T-helper 17 cell (primary cell): Measurements from ENCODE around the gene GPR143. TPM values are rescaled to one million over a fixed set of nuclear protein-coding genes. Genes with fewer than 3 reads are reported as not detected.
"Not testable (repeated sequence)": the region's sequence is repeated elsewhere in the genome, so short reads cannot be mapped to it uniquely, and the experiment has no call there.

ENCODE experiments used
- ATAC-seq: fragments of 150-1000 bp; cut with Tn5 transposase; 2 replicates; pipeline ENCODE4 v1.10.0; 2021; ENCODE audit warnings: mild to moderate bottlenecking, moderate library complexity
- DNase-seq, 3 donors: peaks; one replicate each; pipeline versions ENCODE4 v3.0.0 to v3.0.0-alpha.2; 2020 to 2021
- H3K9me3 ChIP-seq: one replicate; pipeline ENCODE4 v1.7.0; 2013; ENCODE audit warnings: low read length, mild to moderate bottlenecking; ENCODE audit not compliant: control insufficient read depth, poor library complexity, severe bottlenecking
- H3K27ac Mint-ChIP-seq: one replicate; pipeline ENCODE4 v1.8.0; 2022; ENCODE audit warnings: mild to moderate bottlenecking, moderate library complexity, mixed read lengths
- H3K27me3 Mint-ChIP-seq: one replicate; pipeline ENCODE4 v1.8.0; 2022; ENCODE audit warnings: mixed read lengths
- H3K36me3 Mint-ChIP-seq: one replicate; pipeline ENCODE4 v1.8.0; 2022; ENCODE audit warnings: low read depth, mixed read lengths
- H3K4me1 Mint-ChIP-seq: one replicate; pipeline ENCODE4 v1.8.0; 2022; ENCODE audit warnings: mild to moderate bottlenecking, mixed read lengths
- H3K4me3 Mint-ChIP-seq: one replicate; pipeline ENCODE4 v1.8.0; 2022; ENCODE audit warnings: mild to moderate bottlenecking, moderate library complexity, mixed read lengths
- total RNA-seq, 4 donors: library from RNA in 2 of 4; stranded (reverse) in 2 of 4; gene quantifications; one replicate each; pipeline ENCODE4 v1.2.3 and lab custom pipeline; 2022 to 2026

Gene GPR143
- total RNA-seq, 2 donors from 2014 or later, result not detected

DNA sequence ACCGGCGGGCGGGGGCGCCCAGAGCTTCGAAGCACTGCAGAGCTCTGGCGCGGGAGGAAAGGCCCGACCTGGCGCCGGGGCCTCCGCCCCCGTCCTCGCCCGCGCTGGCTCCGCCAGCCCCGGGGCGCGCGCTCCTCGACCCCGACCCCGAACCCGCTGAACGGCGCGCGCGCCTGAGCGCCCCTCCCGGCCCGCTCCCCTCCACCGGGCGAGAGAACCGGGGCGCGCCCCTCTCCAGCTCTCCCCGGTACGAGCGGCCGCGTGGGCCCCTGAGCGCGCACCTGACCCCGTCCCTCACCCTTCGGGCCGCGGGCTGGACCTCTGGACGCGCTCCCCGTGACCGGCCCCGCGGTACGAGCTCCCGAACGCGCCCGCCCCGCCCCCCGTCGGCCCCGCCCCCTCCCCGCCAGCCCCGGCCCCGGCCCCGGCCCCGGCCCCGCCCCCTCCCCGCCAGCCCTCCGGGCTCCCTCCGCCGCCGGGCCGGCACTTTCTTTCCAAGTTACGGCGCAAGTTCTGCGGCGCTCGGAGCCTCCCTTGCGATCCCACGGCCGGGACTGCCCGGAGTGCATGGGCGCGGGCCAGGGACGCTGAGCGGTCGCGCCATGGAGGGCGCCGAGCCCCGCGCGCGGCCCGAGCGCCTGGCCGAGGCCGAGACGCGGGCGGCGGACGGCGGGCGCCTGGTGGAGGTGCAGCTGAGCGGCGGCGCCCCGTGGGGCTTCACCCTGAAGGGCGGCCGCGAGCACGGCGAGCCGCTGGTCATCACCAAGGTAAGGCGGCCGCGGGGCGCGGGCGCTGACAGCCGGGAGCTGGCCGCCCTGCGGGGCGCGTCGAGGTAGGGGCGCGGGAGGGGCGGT, 20.5 kb upstream of the GPR143 start, which contains the start of gene SHROOM2:
Gene SHROOM2, plus strand, starts transcription at position 486 of the 854 bp plus-strand sequence. Its CDS starts 117 bp downstream, at position 603.
- Mint-ChIP-seq H3K4me1 (no peaks in the 10 kb centered on the region), H3K4me3 (peak within 1 kb of the TSS; percentile 76), H3K27me3 (peaks cover 16% of the 10 kb centered on the region), H3K36me3 (no peaks in the 10 kb centered on the region), H3K27ac (no peak within 1 kb of the TSS)
- H3K9me3 ChIP-seq, result no peaks in the 10 kb centered on the region
- ATAC-seq, result no peak
- no peak for DNase-seq

DNA sequence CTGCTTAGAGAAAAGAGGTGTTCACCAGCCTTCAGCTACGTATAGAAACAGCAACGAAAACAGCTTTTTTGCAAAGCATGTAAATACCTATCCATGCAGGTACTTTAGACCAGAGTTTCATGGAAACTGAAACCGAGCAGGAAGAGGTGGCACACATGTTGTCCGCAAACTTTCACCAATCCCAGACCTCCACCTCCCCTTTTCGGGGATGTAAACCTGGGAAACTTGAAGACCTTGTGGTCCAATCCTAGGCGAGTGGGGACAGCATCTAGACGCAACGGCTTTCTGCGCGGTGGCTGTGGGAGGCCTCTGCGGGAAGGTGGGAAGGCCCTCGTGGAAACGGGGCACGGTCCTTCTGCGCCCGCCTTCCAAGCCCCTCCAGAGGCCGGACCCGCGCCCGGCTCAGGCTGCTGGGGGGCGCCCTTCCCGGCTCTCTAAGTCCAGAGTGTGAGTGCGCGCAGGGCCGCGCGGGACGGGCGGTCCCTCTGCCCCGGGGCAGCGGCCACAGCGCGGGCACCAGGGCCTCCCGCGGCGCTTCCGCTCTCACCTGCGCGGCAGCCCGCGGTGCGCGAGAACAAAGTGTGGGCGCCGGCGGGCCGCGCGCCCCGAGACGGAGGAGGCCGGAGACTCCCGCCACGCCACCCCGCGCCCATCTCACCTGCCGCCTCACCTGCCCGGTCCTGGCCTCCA, 19.8 kb upstream of the GPR143 start:
- H3K27me3 Mint-ChIP-seq, result peaks cover 16% of the 10 kb centered on the region
- no peaks in the 10 kb centered on the region for H3K36me3 Mint-ChIP-seq
- ATAC-seq (no peak), DNase-seq (no peak)
- no peaks in the 10 kb centered on the region for H3K9me3 ChIP-seq
- H3K4me1 Mint-ChIP-seq, result no peaks in the 10 kb centered on the region
- H3K27ac Mint-ChIP-seq, result no peak overlapping the region
- H3K4me3 Mint-ChIP-seq, result no peak overlapping the region

- no peak for ATAC-seq
- no peaks in the 10 kb centered on the region for H3K9me3 ChIP-seq
- no peaks in the 10 kb centered on the region for H3K4me1 Mint-ChIP-seq
- no peak overlapping the region for H3K4me3 Mint-ChIP-seq
- no peak for DNase-seq
- H3K27ac Mint-ChIP-seq, result no peak overlapping the region
- H3K27me3 Mint-ChIP-seq, result peaks cover 16% of the 10 kb centered on the region
- no peaks in the 10 kb centered on the region for H3K36me3 Mint-ChIP-seq
Observed at GRCh38 chrX:9784332-9784731, 18.7 kb upstream of the GPR143 start.

GRCh38 chrX:9781941-9782340, 16.3 kb upstream of the GPR143 start:
- no peaks in the 10 kb centered on the region for H3K36me3 Mint-ChIP-seq
- H3K9me3 ChIP-seq, result no peaks in the 10 kb centered on the region
- H3K27me3 Mint-ChIP-seq, result peaks cover 13% of the 10 kb centered on the region
- ATAC-seq (no peak), DNase-seq (no peak)
- H3K27ac Mint-ChIP-seq, result no peak overlapping the region
- H3K4me1 Mint-ChIP-seq, result no peaks in the 10 kb centered on the region
- H3K4me3 Mint-ChIP-seq, result no peak overlapping the region

DNA sequence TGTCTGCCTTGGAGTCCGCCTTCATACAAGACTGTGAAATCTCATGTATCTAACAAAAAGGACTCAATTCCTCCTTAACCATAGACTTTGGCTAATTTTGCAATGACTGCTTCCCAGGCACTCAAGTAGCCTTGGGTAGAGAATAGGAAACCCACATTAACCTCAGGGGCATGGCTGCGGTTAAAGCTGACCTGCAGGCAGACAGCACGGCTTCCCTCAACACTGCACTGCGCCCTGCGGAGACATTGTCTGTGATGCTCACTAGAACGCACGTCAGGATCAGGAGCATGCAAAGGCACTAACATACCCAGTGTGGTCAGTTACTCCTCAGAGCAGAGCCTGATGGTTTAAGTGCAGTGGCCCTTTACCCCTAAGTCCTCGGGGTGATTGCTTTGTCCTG, 10.3 kb upstream of the GPR143 start:
- ATAC-seq (no peak), DNase-seq (no peak)
- Mint-ChIP-seq H3K27ac (no peak overlapping the region), H3K4me1 (peaks cover 2% of the 10 kb centered on the region), H3K27me3 (peaks cover 13% of the 10 kb centered on the region), H3K36me3 (no peaks in the 10 kb centered on the region), H3K4me3 (no peak overlapping the region)
- no peaks in the 10 kb centered on the region for H3K9me3 ChIP-seq

- H3K36me3 Mint-ChIP-seq, result no peaks in the 10 kb centered on the region
Observed at GRCh38 chrX:9772943-9773342, 7.3 kb upstream of the GPR143 start.

GRCh38 chrX:9770319-9770718, 4.7 kb upstream of the GPR143 start:
- no peaks in the 10 kb centered on the region for H3K9me3 ChIP-seq
- H3K27ac Mint-ChIP-seq, result no peak overlapping the region
- peaks cover 2% of the 10 kb centered on the region for H3K4me1 Mint-ChIP-seq
- H3K4me3 Mint-ChIP-seq, result no peak overlapping the region
- no peak for DNase-seq
- H3K27me3 Mint-ChIP-seq, result no peaks in the 10 kb centered on the region
- no peaks in the 10 kb centered on the region for H3K36me3 Mint-ChIP-seq
- no peak for ATAC-seq

More at GRCh38 chrX:9772943-9773342, 7.3 kb upstream of the GPR143 start:
- Mint-ChIP-seq H3K4me1 (peaks cover 2% of the 10 kb centered on the region), H3K4me3 (no peak overlapping the region), H3K27me3 (peaks cover under 1% of the 10 kb centered on the region), H3K27ac (no peak overlapping the region)
- H3K9me3 ChIP-seq, result no peaks in the 10 kb centered on the region
- ATAC-seq (no peak), DNase-seq (no peak)

DNA sequence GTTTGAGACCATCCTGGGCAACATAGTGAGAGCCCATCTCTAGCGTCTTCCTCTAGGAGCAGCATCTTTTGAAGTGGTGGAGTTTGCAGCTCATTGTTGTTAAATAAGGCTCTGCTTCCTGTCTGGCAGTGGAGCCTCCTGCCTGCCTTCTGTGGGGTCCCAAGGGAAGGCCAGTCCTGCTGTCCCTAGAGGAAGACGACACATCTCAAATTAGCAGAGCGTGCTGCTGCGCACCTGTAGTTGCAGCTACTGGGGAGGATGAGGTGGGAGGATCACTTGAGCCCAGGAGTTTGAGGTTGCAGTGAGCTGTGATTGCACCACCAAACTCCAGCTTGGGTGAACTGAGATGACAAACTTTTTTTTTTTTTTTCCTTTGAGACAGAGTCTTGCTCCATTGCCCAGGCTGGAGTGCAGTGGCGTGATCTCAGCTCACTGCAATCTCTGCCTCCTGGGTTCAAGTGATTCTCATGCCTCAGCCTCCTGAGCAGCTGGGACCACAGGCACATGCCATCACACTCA, 2.7 kb upstream of the GPR143 start:
- not testable (repeated sequence) for H3K27ac Mint-ChIP-seq, H3K9me3 ChIP-seq, H3K36me3 Mint-ChIP-seq, DNase-seq, ATAC-seq, H3K4me3 Mint-ChIP-seq, H3K27me3 Mint-ChIP-seq, H3K4me1 Mint-ChIP-seq

DNA sequence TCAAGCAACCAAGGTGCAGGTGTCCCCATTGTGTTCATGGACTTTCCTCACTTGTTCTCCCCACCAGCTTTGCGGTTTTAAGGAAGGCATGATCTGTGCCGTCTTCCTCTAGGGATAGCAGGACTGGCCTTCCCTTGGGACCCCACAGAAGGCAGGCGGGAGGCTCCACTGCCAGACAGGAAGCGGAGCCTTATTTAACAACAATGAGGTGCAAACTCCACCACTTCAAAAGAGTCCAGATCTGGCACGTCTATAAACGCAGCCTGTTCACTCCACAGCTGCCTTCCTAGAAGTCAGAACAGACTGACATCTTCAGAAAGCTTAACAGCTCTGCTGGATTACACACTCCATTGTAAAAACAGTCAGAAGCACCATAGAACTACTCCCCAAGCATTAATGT, 1.7 kb upstream of the GPR143 start:
- Mint-ChIP-seq H3K4me3 (no peak overlapping the region), H3K36me3 (no peaks in the 10 kb centered on the region), H3K27ac (no peak overlapping the region), H3K27me3 (peaks cover 4% of the 10 kb centered on the region), H3K4me1 (no peaks in the 10 kb centered on the region)
- H3K9me3 ChIP-seq, result no peaks in the 10 kb centered on the region
- ATAC-seq (no peak), DNase-seq (no peak)

GRCh38 chrX:9765072-9765736, 443 bp downstream of the GPR143 start:
- DNase-seq (no peak), ATAC-seq (no peak)
- H3K4me3 Mint-ChIP-seq, result no peak overlapping the region
- H3K27ac Mint-ChIP-seq, result no peak overlapping the region
- no peaks in the 10 kb centered on the region for H3K9me3 ChIP-seq
- peaks cover 4% of the 10 kb centered on the region for H3K27me3 Mint-ChIP-seq
- no peaks in the 10 kb centered on the region for H3K4me1 Mint-ChIP-seq
- no peaks in the 10 kb centered on the region for H3K36me3 Mint-ChIP-seq

DNA sequence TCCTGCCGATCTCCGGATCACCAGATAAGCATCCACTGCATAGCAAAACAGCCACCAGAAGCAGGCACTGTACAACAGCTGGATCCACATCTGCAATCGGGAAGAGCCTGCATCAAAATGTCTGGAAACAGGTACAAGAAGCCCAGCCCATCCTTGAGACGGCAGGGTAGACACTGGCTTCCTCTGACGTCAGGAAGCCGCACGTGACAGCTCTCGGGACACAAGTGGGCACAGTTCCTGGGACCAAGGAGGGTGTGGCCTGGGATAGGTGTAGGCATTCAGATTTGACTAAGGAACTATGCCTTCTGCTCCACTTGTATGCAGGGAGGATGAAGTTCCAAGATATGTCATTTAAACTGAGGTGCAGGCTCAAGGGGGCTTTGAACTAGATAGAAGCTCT, 6.3 kb downstream of the GPR143 start:
- Mint-ChIP-seq H3K27ac (no peak overlapping the region), H3K27me3 (peaks cover 4% of the 10 kb centered on the region), H3K4me1 (no peaks in the 10 kb centered on the region), H3K4me3 (no peak overlapping the region), H3K36me3 (no peaks in the 10 kb centered on the region)
- no peak for ATAC-seq
- DNase-seq, result no peak
- H3K9me3 ChIP-seq, result no peaks in the 10 kb centered on the region

DNA sequence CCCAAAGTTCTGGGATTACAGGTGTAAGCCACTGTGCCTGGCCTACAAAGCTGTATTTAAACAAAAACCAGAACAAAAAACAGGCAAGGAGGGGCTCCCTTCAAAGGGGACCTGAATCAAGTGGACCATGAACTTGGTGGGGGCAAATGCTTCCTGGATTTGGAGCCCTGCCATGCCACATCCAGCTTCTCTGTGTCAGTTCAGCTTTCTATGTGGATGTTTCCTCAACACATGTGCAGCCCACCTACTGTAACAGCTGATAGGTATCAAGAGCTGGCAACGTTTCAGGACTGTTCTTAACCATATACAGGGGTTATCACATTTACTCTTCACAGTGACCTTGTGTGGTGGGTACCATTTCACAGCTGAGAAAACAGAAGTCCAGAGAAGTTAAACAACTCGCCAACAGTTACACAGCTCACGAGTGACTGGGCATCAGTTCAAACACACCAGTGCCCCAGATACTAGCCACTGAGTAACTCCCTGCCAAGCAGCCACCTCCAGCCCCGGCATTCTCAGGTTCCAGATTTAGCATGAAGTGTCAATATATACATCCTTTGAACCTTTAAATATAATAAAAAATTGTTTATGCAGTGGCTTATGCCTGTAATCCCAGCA, 7.5 kb downstream of the GPR143 start:
- Mint-ChIP-seq H3K4me1 (no peaks in the 10 kb centered on the region), H3K27me3 (no peaks in the 10 kb centered on the region), H3K36me3 (no peaks in the 10 kb centered on the region), H3K27ac (no peak overlapping the region), H3K4me3 (no peak overlapping the region)
- no peaks in the 10 kb centered on the region for H3K9me3 ChIP-seq
- DNase-seq (no peak), ATAC-seq (no peak)

GRCh38 chrX:9757366-9757765, 8.3 kb downstream of the GPR143 start:
- ATAC-seq, result no peak
- H3K27ac Mint-ChIP-seq, result no peak overlapping the region
- no peaks in the 10 kb centered on the region for H3K9me3 ChIP-seq
- no peaks in the 10 kb centered on the region for H3K4me1 Mint-ChIP-seq
- H3K4me3 Mint-ChIP-seq, result no peak overlapping the region
- H3K36me3 Mint-ChIP-seq, result no peaks in the 10 kb centered on the region
- H3K27me3 Mint-ChIP-seq, result no peaks in the 10 kb centered on the region
- no peak for DNase-seq
